Neural cell (in vitro differentiated cells): ENCODE results near the gene LRRC9. TPM values are rescaled to one million over a fixed set of nuclear protein-coding genes. Genes with fewer than 3 reads are reported as not detected.

ENCODE experiments used
- H2AFZ ChIP-seq: fragments of 200-600, 300-800 bp; sonication (generic), shearing (Covaris generic); 2 replicates; pipeline ENCODE4 v1.6.0; 2014; ENCODE audit warnings: low read depth, mild to moderate bottlenecking, antibody characterized with exemption, low read length, moderate library complexity
- H3F3A ChIP-seq: fragments of 200-600 bp; shearing (Covaris generic); 2 replicates; pipeline ENCODE4 v1.6.1; 2016; ENCODE audit warnings: mild to moderate bottlenecking, moderate library complexity, mixed read lengths, antibody characterized with exemption, low read length; ENCODE audit not compliant: insufficient read depth, poor library complexity, severe bottlenecking
- H3K27ac ChIP-seq: fragments of 200-600, 300-800 bp; sonication (generic), shearing (Covaris generic); 2 replicates; pipeline ENCODE4 v1.5.1; 2014; ENCODE audit warnings: mild to moderate bottlenecking, low read length, moderate library complexity
- H3K27me3 ChIP-seq: fragments of 300-800, 200-600 bp; sonication (generic), shearing (Covaris generic); 2 replicates; pipeline ENCODE4 v1.6.0; 2014; ENCODE audit warnings: mild to moderate bottlenecking, low read depth, low read length, moderate library complexity; ENCODE audit not compliant: insufficient read depth
- H3K36me3 ChIP-seq: fragments of 300-800, 200-600 bp; sonication (generic), shearing (Covaris generic); 2 replicates; pipeline ENCODE4 v1.5.1; 2014; ENCODE audit warnings: mild to moderate bottlenecking, antibody characterized with exemption, low read length, moderate library complexity; ENCODE audit not compliant: insufficient read depth
- H3K4me2 ChIP-seq: fragments of 300-800, 200-600 bp; sonication (generic), shearing (Covaris generic); 2 replicates; pipeline ENCODE4 v1.6.0; 2014; ENCODE audit warnings: mild to moderate bottlenecking, low read length
- H3K4me3 ChIP-seq: fragments of 300-800, 200-600 bp; sonication (generic), shearing (Covaris generic); 2 replicates; pipeline ENCODE4 v1.5.1; 2014; ENCODE audit warnings: mild to moderate bottlenecking, low read length, moderate library complexity
- H3K79me2 ChIP-seq: fragments of 200-600 bp; shearing (Covaris generic); replicated peaks from 2 replicates; pipeline ENCODE4 v1.6.0; 2014; ENCODE audit warnings: mild to moderate bottlenecking, low read length, moderate library complexity; ENCODE audit not compliant: insufficient read depth
- H3K9ac ChIP-seq: fragments of 300-800, 200-600 bp; sonication (generic), shearing (Covaris generic); 2 replicates; pipeline ENCODE4 v1.6.1; 2016; ENCODE audit warnings: mild to moderate bottlenecking, low read length, mixed read lengths
- H3K9me2 ChIP-seq: fragments of 200-600 bp; shearing (Covaris generic); 2 replicates; pipeline ENCODE4 v1.6.1; 2016; ENCODE audit warnings: mild to moderate bottlenecking, low read length, mixed read lengths; ENCODE audit not compliant: insufficient read depth
- H3K9me3 ChIP-seq: fragments of 200-600, 300-800 bp; sonication (generic), shearing (Covaris generic); 2 replicates; pipeline ENCODE4 v1.6.1; 2016; ENCODE audit warnings: mild to moderate bottlenecking, mixed run types, low read length, moderate library complexity, mixed read lengths
- H4K20me1 ChIP-seq: fragments of 200-600 bp; shearing (Covaris generic); 2 replicates; pipeline ENCODE4 v1.6.1; 2016; ENCODE audit warnings: mild to moderate bottlenecking, mixed run types; ENCODE audit not compliant: insufficient read depth
- EP300 ChIP-seq: fragments of 450-650 bp; conservative IDR thresholded peaks from 2 replicates; pipeline ENCODE4 v1.6.1; 2014; ENCODE audit warnings: antibody characterized with exemption, mild to moderate bottlenecking, moderate library complexity; ENCODE audit not compliant: poor library complexity, severe bottlenecking
- EZH2 ChIP-seq: fragments of 200-600, 300-800 bp; shearing (Covaris generic), sonication (generic); IDR thresholded peaks from 2 replicates; pipeline ENCODE4 v1.6.1; 2014; ENCODE audit warnings: antibody characterized with exemption, low read length, borderline replicate concordance, mild to moderate bottlenecking; ENCODE audit not compliant: insufficient read depth, poor library complexity, severe bottlenecking
- MXI1 ChIP-seq: fragments of 450-650 bp; conservative IDR thresholded peaks from 2 replicates; pipeline ENCODE4 v1.6.1; 2014; ENCODE audit warnings: antibody characterized with exemption, mild to moderate bottlenecking; ENCODE audit not compliant: poor library complexity, severe bottlenecking
- POLR2AphosphoS5 ChIP-seq: IDR thresholded peaks from 2 replicates; pipeline ENCODE4 v1.6.1; 2012
- RAD21 ChIP-seq: fragments of 450-650 bp; conservative IDR thresholded peaks from 2 replicates; pipeline ENCODE4 v1.6.1; 2014; ENCODE audit warnings: antibody characterized with exemption, mild to moderate bottlenecking, moderate library complexity
- SMC3 ChIP-seq: fragments of 450-650 bp; conservative IDR thresholded peaks from 2 replicates; pipeline ENCODE4 v1.6.1; 2014; ENCODE audit warnings: antibody characterized with exemption, mild to moderate bottlenecking, moderate library complexity; ENCODE audit not compliant: poor library complexity
- TAF1 ChIP-seq: IDR thresholded peaks from 2 replicates; pipeline ENCODE4 v1.6.1; 2012; ENCODE audit warnings: low read depth
- polyA minus RNA-seq: library from RNA; depleted of rRNA, polyadenylated mRNA; stranded (reverse); fragments of >200 nt; gene quantifications from 2 replicates; pipeline ENCODE4 v1.2.3, GENCODE V29; 2014
- polyA plus RNA-seq: library from polyadenylated mRNA; depleted of rRNA; stranded (reverse); fragments of >200 nt; gene quantifications from 2 replicates; pipeline ENCODE4 v1.2.3, GENCODE V29; 2014
- TF ChIP-seq, protein P1 (sequence below): IDR thresholded peaks from 2 replicates; pipeline ENCODE4 v1.6.1; 2012; ENCODE audit warnings: borderline replicate concordance
- TF ChIP-seq, protein P2 (sequence below): fragments of 450-650 bp; IDR thresholded peaks from 2 replicates; pipeline ENCODE4 v1.5.1; 2014; ENCODE audit warnings: antibody characterized with exemption, mild to moderate bottlenecking, moderate library complexity; ENCODE audit not compliant: poor library complexity, severe bottlenecking

The LRRC9 gene
- polyA plus RNA-seq: 0.40 and 1.3 TPM in 2 replicates
- 3.2 and 4.1 TPM in 2 replicates for polyA minus RNA-seq

DNA sequence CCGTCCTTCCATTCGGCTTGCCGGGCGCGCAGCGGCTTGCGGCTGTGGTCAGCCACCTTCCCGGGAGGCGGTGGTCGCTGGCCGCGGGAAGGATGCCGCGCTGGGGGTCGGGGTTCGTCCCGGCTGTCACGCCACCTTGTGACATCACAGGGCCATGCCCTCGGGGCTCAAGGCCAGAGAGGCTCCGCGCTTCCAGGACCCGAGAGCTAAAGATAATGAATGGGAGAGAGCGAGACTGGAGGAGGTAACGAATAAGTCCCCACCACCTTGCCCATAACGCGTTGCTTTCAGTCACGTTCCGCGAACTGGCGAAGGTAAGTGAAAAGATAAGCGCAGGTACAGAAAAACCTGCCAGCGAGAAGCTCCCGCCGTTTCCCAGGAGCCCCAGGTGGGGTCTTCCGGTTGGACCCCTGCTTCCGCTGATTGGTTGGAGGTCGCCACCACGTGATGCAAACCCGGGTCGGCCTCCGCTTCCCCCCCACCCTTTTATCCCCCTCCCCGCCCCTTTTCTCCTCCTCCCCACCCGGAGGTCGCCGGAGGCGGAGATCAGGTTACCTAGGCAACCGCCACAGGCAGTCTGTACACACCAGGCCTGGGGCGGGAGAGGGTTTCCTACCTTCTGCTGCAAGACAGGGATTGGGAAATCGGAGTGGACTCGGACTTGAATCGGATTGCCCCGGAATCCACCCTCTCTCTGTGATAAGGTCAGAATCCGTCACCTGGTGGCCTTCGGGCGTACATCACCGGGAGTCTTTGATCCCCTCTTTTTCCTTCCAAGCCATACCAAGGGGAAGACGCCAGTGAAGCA lies at the start of gene LRRC9:
Gene LRRC9, plus strand, starts transcription at position 575 of the 808 bp plus-strand sequence.
- TF ChIP-seq RAD21: peak; percentile 7
- peak; percentile 19 for TF ChIP-seq EP300
- TF ChIP-seq SMC3: no peak
- TF ChIP-seq TAF1: no peak
- TF ChIP-seq MXI1: peak; percentile 85
- TF ChIP-seq POLR2AphosphoS5: peak; percentile 69
- TF ChIP-seq, protein P1, sequence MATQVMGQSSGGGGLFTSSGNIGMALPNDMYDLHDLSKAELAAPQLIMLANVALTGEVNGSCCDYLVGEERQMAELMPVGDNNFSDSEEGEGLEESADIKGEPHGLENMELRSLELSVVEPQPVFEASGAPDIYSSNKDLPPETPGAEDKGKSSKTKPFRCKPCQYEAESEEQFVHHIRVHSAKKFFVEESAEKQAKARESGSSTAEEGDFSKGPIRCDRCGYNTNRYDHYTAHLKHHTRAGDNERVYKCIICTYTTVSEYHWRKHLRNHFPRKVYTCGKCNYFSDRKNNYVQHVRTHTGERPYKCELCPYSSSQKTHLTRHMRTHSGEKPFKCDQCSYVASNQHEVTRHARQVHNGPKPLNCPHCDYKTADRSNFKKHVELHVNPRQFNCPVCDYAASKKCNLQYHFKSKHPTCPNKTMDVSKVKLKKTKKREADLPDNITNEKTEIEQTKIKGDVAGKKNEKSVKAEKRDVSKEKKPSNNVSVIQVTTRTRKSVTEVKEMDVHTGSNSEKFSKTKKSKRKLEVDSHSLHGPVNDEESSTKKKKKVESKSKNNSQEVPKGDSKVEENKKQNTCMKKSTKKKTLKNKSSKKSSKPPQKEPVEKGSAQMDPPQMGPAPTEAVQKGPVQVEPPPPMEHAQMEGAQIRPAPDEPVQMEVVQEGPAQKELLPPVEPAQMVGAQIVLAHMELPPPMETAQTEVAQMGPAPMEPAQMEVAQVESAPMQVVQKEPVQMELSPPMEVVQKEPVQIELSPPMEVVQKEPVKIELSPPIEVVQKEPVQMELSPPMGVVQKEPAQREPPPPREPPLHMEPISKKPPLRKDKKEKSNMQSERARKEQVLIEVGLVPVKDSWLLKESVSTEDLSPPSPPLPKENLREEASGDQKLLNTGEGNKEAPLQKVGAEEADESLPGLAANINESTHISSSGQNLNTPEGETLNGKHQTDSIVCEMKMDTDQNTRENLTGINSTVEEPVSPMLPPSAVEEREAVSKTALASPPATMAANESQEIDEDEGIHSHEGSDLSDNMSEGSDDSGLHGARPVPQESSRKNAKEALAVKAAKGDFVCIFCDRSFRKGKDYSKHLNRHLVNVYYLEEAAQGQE: peak; percentile 14
- TF ChIP-seq, protein P2, sequence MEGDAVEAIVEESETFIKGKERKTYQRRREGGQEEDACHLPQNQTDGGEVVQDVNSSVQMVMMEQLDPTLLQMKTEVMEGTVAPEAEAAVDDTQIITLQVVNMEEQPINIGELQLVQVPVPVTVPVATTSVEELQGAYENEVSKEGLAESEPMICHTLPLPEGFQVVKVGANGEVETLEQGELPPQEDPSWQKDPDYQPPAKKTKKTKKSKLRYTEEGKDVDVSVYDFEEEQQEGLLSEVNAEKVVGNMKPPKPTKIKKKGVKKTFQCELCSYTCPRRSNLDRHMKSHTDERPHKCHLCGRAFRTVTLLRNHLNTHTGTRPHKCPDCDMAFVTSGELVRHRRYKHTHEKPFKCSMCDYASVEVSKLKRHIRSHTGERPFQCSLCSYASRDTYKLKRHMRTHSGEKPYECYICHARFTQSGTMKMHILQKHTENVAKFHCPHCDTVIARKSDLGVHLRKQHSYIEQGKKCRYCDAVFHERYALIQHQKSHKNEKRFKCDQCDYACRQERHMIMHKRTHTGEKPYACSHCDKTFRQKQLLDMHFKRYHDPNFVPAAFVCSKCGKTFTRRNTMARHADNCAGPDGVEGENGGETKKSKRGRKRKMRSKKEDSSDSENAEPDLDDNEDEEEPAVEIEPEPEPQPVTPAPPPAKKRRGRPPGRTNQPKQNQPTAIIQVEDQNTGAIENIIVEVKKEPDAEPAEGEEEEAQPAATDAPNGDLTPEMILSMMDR: peak; percentile 15
- no peak for TF ChIP-seq EZH2
- no peaks in the 10 kb centered on the region for H3K9me2 ChIP-seq
- H3F3A ChIP-seq: no peaks in the 10 kb centered on the region
- peak within 1 kb of the TSS; percentile 69 for H3K9ac ChIP-seq
- H3K4me3 ChIP-seq: peak within 1 kb of the TSS; percentile 84
- no peaks in the 10 kb centered on the region for H3K27me3 ChIP-seq
- H3K79me2 ChIP-seq: peaks cover 13% of the 10 kb centered on the region
- no peaks in the 10 kb centered on the region for H3K9me3 ChIP-seq
- H4K20me1 ChIP-seq: no peaks in the 10 kb centered on the region
- H3K27ac ChIP-seq: peak within 1 kb of the TSS; percentile 63
- H3K4me2 ChIP-seq: peak within 1 kb of the TSS; percentile 79
- H2AFZ ChIP-seq: peak within 1 kb of the TSS; percentile 65
- H3K36me3 ChIP-seq: no peaks in the 10 kb centered on the region

DNA sequence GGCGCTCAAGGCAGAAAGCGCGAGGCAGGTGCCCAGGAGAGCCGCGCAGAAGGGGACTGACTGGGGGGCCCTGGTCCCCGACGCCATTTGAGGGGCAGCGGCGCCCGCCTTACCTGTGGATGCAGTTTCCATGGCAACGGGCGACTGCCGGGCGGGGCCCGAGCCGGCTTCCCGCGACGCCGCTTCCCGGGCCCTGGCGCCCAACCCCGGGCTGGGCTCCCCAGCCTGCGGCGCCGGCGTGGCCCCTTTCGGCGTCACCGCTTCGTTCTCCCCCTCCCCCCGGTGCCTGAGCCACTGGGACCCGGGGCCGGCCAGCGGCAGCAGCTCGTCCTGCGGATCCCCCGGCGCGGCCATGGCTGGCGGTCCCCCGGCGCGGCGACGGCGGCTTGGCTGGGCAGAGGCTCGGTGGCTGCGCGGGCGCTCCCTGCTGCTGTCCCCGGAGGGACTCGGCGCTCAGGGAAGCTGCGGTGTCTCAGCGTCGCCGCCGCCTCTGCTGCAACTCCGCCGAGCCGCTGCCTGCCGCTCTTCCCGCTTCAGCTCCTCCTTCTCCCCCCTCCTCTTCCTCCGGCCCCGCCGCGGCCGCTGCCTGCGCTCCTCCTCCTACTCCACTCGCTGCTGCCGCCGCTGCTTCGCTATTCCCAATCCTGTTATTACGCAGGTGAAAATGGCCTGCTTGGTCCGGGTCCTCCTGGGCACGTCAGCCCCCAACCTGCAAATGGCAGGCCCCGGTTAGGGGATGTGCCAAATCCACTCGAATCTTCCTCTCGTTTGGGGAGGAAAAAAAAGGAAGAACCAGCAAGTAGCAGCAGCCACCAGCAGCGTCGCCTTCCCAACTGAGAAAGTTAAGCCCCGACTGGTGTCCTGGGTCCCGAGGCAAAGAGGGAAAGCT lies 49.4 kb upstream of the LRRC9 start, which contains the start of gene RTN1:
Gene RTN1, minus strand, starts transcription at position 500 of the 889 bp plus-strand sequence. Its CDS starts 146 bp downstream, at position 354.
- Histone ChIP-seq H4K20me1 (no peaks in the 10 kb centered on the region), H3K27me3 (peaks cover 5% of the 10 kb centered on the region)

More for the DNA sequence above, 49.4 kb upstream of the LRRC9 start, which contains the start of gene RTN1:
- H3K27ac ChIP-seq: peak within 1 kb of the TSS; percentile 33
- H3K79me2 ChIP-seq: peaks cover 3% of the 10 kb centered on the region
- peak within 1 kb of the TSS; percentile 70 for H3K9ac ChIP-seq
- H3F3A ChIP-seq: no peaks in the 10 kb centered on the region
- TF ChIP-seq, protein P2: peak; percentile 47
- TF ChIP-seq TAF1 (peak; percentile 61), RAD21 (peak; percentile 13), EP300 (peak; percentile 50), SMC3 (no peak), MXI1 (peak; percentile 44), EZH2 (no peak), POLR2AphosphoS5 (peak; percentile 65)
- TF ChIP-seq, protein P1: peak; percentile 48
- H3K4me3 ChIP-seq: peak within 1 kb of the TSS; percentile 77
- no peaks in the 10 kb centered on the region for H3K9me2 ChIP-seq
- H3K4me2 ChIP-seq: peak within 1 kb of the TSS; percentile 84
- H3K36me3 ChIP-seq: no peaks in the 10 kb centered on the region
- peak within 1 kb of the TSS; percentile 74 for H2AFZ ChIP-seq
- no peaks in the 10 kb centered on the region for H3K9me3 ChIP-seq
